ENCODE data around the gene B3GNT2. TPM values are rescaled to one million over a fixed set of nuclear protein-coding genes. Genes with fewer than 3 reads are reported as not detected.

Gene B3GNT2
- polyA plus RNA-seq, 3 donors = 34.1 to 37.5 (median 37.2) TPM

- no peak for DNase-seq (ENCODE audit: low read depth in 3 of 3, low spot score in 2 of 3)
Measured at GRCh38 chr2:62202729-62203128, 6.8 kb downstream of the B3GNT2 start.

GRCh38 chr2:62203459-62203858, 7.5 kb downstream of the B3GNT2 start:
- DNase-seq (ENCODE audit: low read depth in 3 of 3, low spot score in 2 of 3) = no peak

GRCh38 chr2:62204998-62205496, 9.1 kb downstream of the B3GNT2 start:
- DNase-seq (ENCODE audit: low read depth in 3 of 3, low spot score in 2 of 3) = no peak

- no peak for DNase-seq (ENCODE audit: low read depth in 3 of 3, low spot score in 2 of 3)
Measured at GRCh38 chr2:62205554-62205953, 9.6 kb downstream of the B3GNT2 start.

GRCh38 chr2:62206024-62206423, 10.1 kb downstream of the B3GNT2 start:
- DNase-seq (ENCODE audit: low read depth in 3 of 3, low spot score in 2 of 3) = no peak

GRCh38 chr2:62207491-62207890, 11.6 kb downstream of the B3GNT2 start:
- no peak for DNase-seq (ENCODE audit: low read depth in 3 of 3, low spot score in 2 of 3)

- DNase-seq (ENCODE audit: low read depth in 3 of 3, low spot score in 2 of 3) = no peak
Measured at GRCh38 chr2:62208074-62208757, 12.3 kb downstream of the B3GNT2 start.

- no peak for DNase-seq (ENCODE audit: low read depth in 3 of 3, low spot score in 2 of 3)
Measured at GRCh38 chr2:62208758-62209114, 12.8 kb downstream of the B3GNT2 start.

- no peak for DNase-seq (ENCODE audit: low read depth in 3 of 3, low spot score in 2 of 3)
Measured at GRCh38 chr2:62209427-62209991, 13.6 kb downstream of the B3GNT2 start.

GRCh38 chr2:62215306-62216064, 19.6 kb downstream of the B3GNT2 start:
- no peak for DNase-seq (ENCODE audit: low read depth in 3 of 3, low spot score in 2 of 3)

- DNase-seq (ENCODE audit: low read depth in 3 of 3, low spot score in 2 of 3) = no peak
Measured at GRCh38 chr2:62216113-62216512, 20.2 kb downstream of the B3GNT2 start.

GRCh38 chr2:62216616-62217015, 20.7 kb downstream of the B3GNT2 start:
- DNase-seq (ENCODE audit: low read depth in 3 of 3, low spot score in 2 of 3) = no peak

- DNase-seq (ENCODE audit: low read depth in 3 of 3, low spot score in 2 of 3) = no peak
Measured at GRCh38 chr2:62217421-62217820, 21.5 kb downstream of the B3GNT2 start.

- no peak for DNase-seq (ENCODE audit: low read depth in 3 of 3, low spot score in 2 of 3)
Measured at GRCh38 chr2:62217970-62218369, 22.1 kb downstream of the B3GNT2 start.

- no peak for DNase-seq (ENCODE audit: low read depth in 3 of 3, low spot score in 2 of 3)
Measured at GRCh38 chr2:62219407-62220159, 23.7 kb downstream of the B3GNT2 start.

- no peak for DNase-seq (ENCODE audit: low read depth in 3 of 3, low spot score in 2 of 3)
Measured at GRCh38 chr2:62221141-62221540, 25.2 kb downstream of the B3GNT2 start.

GRCh38 chr2:62222171-62222570, 26.3 kb downstream of the B3GNT2 start:
- DNase-seq (ENCODE audit: low read depth in 3 of 3, low spot score in 2 of 3) = no peak

GRCh38 chr2:62222674-62223073, 26.8 kb downstream of the B3GNT2 start:
- no peak for DNase-seq (ENCODE audit: low read depth in 3 of 3, low spot score in 2 of 3)

GRCh38 chr2:62224976-62225375, 29.1 kb downstream of the B3GNT2 start:
- DNase-seq (ENCODE audit: low read depth in 3 of 3, low spot score in 2 of 3) = no peak

- DNase-seq (ENCODE audit: low read depth in 3 of 3, low spot score in 2 of 3) = no peak
Measured at GRCh38 chr2:62227386-62228075, 31.6 kb downstream of the B3GNT2 start.
